HUES48 (cell line): Measurements from ENCODE around the gene YIPF6.

Source experiments
- H3K27ac ChIP-seq: one replicate; pipeline ENCODE4 v1.7.0; 2013; ENCODE audit warnings: low read depth, low read length, inconsistent platforms
- H3K27me3 ChIP-seq: 2 replicates; pipeline ENCODE4 v1.6.1; 2013; ENCODE audit warnings: mild to moderate bottlenecking, low read length; ENCODE audit not compliant: control insufficient read depth, insufficient read depth
- H3K36me3 ChIP-seq: 2 replicates; pipeline ENCODE4 v1.6.1; 2013; ENCODE audit warnings: low read length; ENCODE audit not compliant: control insufficient read depth, insufficient read depth
- H3K4me1 ChIP-seq: 2 replicates; pipeline ENCODE4 v1.6.1; 2013; ENCODE audit warnings: mild to moderate bottlenecking, low read length; ENCODE audit not compliant: control insufficient read depth, insufficient read depth
- H3K4me3 ChIP-seq: 2 replicates; pipeline ENCODE4 v1.5.1; 2013; ENCODE audit warnings: mild to moderate bottlenecking, low read depth, low read length
- H3K9ac ChIP-seq: 2 replicates; pipeline ENCODE4 v1.6.1; 2013; ENCODE audit warnings: mild to moderate bottlenecking, low read depth, low read length, moderate library complexity
- H3K9me3 ChIP-seq: 2 replicates; pipeline ENCODE4 v1.6.1; 2013; ENCODE audit warnings: low read length; ENCODE audit not compliant: control insufficient read depth, insufficient read depth

Gene YIPF6

GRCh38 chrX:68498508-68499379 lies at the start of gene YIPF6:
Gene YIPF6 (plus strand): TSS chrX:68499051. CDS start chrX:68499067, 16 bp downstream.
- Histone ChIP-seq H3K27me3 (no peaks in the 10 kb centered on the region), H3K9ac (peak within 1 kb of the TSS; percentile 92), H3K4me3 (peak within 1 kb of the TSS; percentile 95), H3K27ac (peak within 1 kb of the TSS; percentile 92), H3K36me3 (peaks cover 16% of the 10 kb centered on the region), H3K9me3 (peaks cover 28% of the 10 kb centered on the region), H3K4me1 (no peaks in the 10 kb centered on the region)

GRCh38 chrX:68451720-68452119 lies 47.1 kb upstream of the YIPF6 start:
- Histone ChIP-seq H3K27ac (no peak overlapping the region), H3K4me3 (no peak overlapping the region), H3K9me3 (peaks cover 11% of the 10 kb centered on the region), H3K9ac (no peak overlapping the region), H3K27me3 (no peaks in the 10 kb centered on the region), H3K36me3 (no peaks in the 10 kb centered on the region), H3K4me1 (no peaks in the 10 kb centered on the region)

- H3K4me1 ChIP-seq = no peaks in the 10 kb centered on the region
- no peaks in the 10 kb centered on the region for H3K27me3 ChIP-seq
- H3K4me3 ChIP-seq = no peak overlapping the region
- H3K36me3 ChIP-seq = no peaks in the 10 kb centered on the region
- H3K9ac ChIP-seq = no peak overlapping the region
- H3K9me3 ChIP-seq = peaks cover 6% of the 10 kb centered on the region
- H3K27ac ChIP-seq = no peak overlapping the region
Measured at GRCh38 chrX:68454476-68455150, 44.2 kb upstream of the YIPF6 start.

GRCh38 chrX:68455151-68455510 lies 43.7 kb upstream of the YIPF6 start:
- H3K9ac ChIP-seq = no peak overlapping the region
- H3K27ac ChIP-seq = no peak overlapping the region
- H3K9me3 ChIP-seq = peaks cover 6% of the 10 kb centered on the region
- H3K27me3 ChIP-seq = no peaks in the 10 kb centered on the region
- no peaks in the 10 kb centered on the region for H3K36me3 ChIP-seq
- no peak overlapping the region for H3K4me3 ChIP-seq
- no peaks in the 10 kb centered on the region for H3K4me1 ChIP-seq

- Histone ChIP-seq H3K9ac (no peak overlapping the region), H3K27ac (peak overlapping the region; percentile 28), H3K36me3 (no peaks in the 10 kb centered on the region), H3K27me3 (no peaks in the 10 kb centered on the region), H3K4me1 (no peaks in the 10 kb centered on the region), H3K4me3 (no peak overlapping the region), H3K9me3 (peaks cover 9% of the 10 kb centered on the region; the same call in 1 of the 2 replicates)
Measured at GRCh38 chrX:68461093-68461492, 37.8 kb upstream of the YIPF6 start.

GRCh38 chrX:68461576-68461975 lies 37.3 kb upstream of the YIPF6 start:
- Histone ChIP-seq H3K4me3 (no peak overlapping the region), H3K27me3 (no peaks in the 10 kb centered on the region), H3K9ac (no peak overlapping the region), H3K27ac (peak overlapping the region; percentile 28), H3K36me3 (no peaks in the 10 kb centered on the region), H3K4me1 (no peaks in the 10 kb centered on the region), H3K9me3 (peaks cover 12% of the 10 kb centered on the region)

- Histone ChIP-seq H3K27me3 (no peaks in the 10 kb centered on the region), H3K9me3 (peaks cover 17% of the 10 kb centered on the region), H3K27ac (no peak overlapping the region), H3K9ac (no peak overlapping the region), H3K4me1 (no peaks in the 10 kb centered on the region), H3K4me3 (no peak overlapping the region), H3K36me3 (no peaks in the 10 kb centered on the region)
Measured at GRCh38 chrX:68462197-68462596, 36.7 kb upstream of the YIPF6 start.

GRCh38 chrX:68462653-68463052 lies 36.2 kb upstream of the YIPF6 start:
- Histone ChIP-seq H3K27ac (no peak overlapping the region), H3K4me3 (no peak overlapping the region)

GRCh38 chrX:68463880-68464279 lies 35.0 kb upstream of the YIPF6 start:
- Histone ChIP-seq H3K27ac (no peak overlapping the region), H3K9me3 (peaks cover 25% of the 10 kb centered on the region), H3K4me3 (no peak overlapping the region), H3K4me1 (no peaks in the 10 kb centered on the region), H3K27me3 (no peaks in the 10 kb centered on the region), H3K9ac (no peak overlapping the region), H3K36me3 (no peaks in the 10 kb centered on the region)

More at GRCh38 chrX:68462653-68463052, 36.2 kb upstream of the YIPF6 start:
- Histone ChIP-seq H3K27me3 (no peaks in the 10 kb centered on the region), H3K4me1 (no peaks in the 10 kb centered on the region), H3K36me3 (no peaks in the 10 kb centered on the region), H3K9ac (no peak overlapping the region), H3K9me3 (peaks cover 20% of the 10 kb centered on the region)

- Histone ChIP-seq H3K9me3 (peaks cover 25% of the 10 kb centered on the region), H3K27ac (no peak overlapping the region), H3K27me3 (no peaks in the 10 kb centered on the region), H3K9ac (no peak overlapping the region), H3K4me1 (no peaks in the 10 kb centered on the region), H3K36me3 (no peaks in the 10 kb centered on the region), H3K4me3 (no peak overlapping the region)
Measured at GRCh38 chrX:68464796-68465195, 34.1 kb upstream of the YIPF6 start.

- H3K27ac ChIP-seq = no peak overlapping the region
- no peaks in the 10 kb centered on the region for H3K4me1 ChIP-seq
- H3K27me3 ChIP-seq = no peaks in the 10 kb centered on the region
- no peak overlapping the region for H3K9ac ChIP-seq
- peaks cover 25% of the 10 kb centered on the region for H3K9me3 ChIP-seq
- no peaks in the 10 kb centered on the region for H3K36me3 ChIP-seq
- no peak overlapping the region for H3K4me3 ChIP-seq
Measured at GRCh38 chrX:68480969-68481368, 17.9 kb upstream of the YIPF6 start.
